ENCODE measurements around the gene HOXA13.

Gene HOXA13

DNA sequence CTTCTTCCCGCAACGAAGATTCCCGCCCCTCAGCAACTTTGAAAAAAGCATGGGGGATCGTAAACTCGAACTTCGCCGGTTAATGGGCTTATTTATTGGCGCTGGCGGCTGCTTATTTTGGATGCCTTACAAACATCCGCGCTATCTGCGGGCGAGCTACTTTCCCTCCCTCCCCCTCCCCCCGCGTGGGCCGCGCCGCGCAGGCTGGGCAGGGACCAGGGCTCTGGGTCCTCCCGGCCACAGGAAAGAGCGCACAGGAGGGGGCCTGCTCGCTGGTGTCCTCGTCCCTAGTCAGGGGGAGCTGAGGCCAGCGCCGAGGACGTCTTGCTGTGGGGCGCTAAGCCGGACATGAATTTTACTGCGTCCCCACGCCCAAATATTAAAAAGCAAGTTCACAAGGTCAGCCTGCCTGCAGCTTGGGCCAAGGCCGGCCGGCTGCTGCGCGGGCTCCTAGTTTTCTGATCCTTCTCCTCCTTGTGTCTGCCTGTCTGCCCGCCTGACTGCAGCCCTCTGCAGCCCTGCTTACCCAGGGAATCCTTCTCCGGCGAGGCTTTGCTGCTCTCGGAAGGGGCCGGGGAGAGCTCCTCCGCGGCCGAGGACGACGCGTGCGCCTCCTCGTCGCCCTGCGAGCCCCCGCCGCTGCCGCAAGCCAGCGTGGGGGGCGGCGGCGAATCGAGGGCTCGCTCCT, 26.9 kb downstream of the HOXA13 start:
- Histone ChIP-seq H3K4me3 (ENCODE audit: insufficient read depth, low read depth, low read length) (no peak overlapping the region), H3K27me3 (ENCODE audit: control insufficient read depth, insufficient read depth, low read length, poor library complexity, severe bottlenecking) (peaks cover 100% of the 10 kb centered on the region), H3K27ac (ENCODE audit: insufficient read depth, low read depth, low read length, poor library complexity, severe bottlenecking) (no peak overlapping the region), H3K9me3 (ENCODE audit: control insufficient read depth, low read length) (no peaks in the 10 kb centered on the region), H3K36me3 (ENCODE audit: control insufficient read depth, insufficient read depth, low read length) (no peaks in the 10 kb centered on the region), H3K4me1 (ENCODE audit: control insufficient read depth, insufficient read depth, low read length) (no peaks in the 10 kb centered on the region)
- 2% methylated on average over 58 of the region's 58 CpGs for WGBS, 2 experiments

DNA sequence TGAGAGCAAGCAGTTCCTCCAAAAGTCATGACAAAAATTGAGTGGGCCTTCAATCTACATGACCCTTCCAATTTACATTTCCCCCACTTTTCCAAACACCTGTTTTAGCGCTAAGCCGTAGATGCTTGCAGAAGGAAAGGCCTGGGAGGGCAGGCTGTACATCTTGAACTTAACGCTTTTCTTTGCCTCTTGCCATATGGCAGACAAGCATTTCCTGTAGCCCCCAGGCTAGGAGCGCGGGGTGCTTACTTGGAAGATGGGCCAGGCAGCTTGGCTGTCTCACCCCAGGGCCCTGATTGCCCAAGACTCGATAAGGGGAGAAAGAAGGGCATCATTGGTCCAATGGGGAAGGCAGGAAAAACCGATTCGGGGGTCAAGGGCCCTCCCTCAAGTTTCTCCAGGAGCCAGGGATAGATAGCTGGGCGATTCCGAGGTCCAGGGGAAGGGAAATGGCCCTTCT, 27.5 kb downstream of the HOXA13 start:
- no peak overlapping the region for H3K4me3 ChIP-seq (ENCODE audit: insufficient read depth, low read depth, low read length)
- no peaks in the 10 kb centered on the region for H3K36me3 ChIP-seq (ENCODE audit: control insufficient read depth, insufficient read depth, low read length)
- WGBS, 2 experiments, result 9 to 12% methylated on average over 10 of the region's 10 CpGs
- no peak overlapping the region for H3K27ac ChIP-seq (ENCODE audit: insufficient read depth, low read depth, low read length, poor library complexity, severe bottlenecking)
- H3K27me3 ChIP-seq (ENCODE audit: control insufficient read depth, insufficient read depth, low read length, poor library complexity, severe bottlenecking), result peaks cover 100% of the 10 kb centered on the region
- no peaks in the 10 kb centered on the region for H3K4me1 ChIP-seq (ENCODE audit: control insufficient read depth, insufficient read depth, low read length)
- no peaks in the 10 kb centered on the region for H3K9me3 ChIP-seq (ENCODE audit: control insufficient read depth, low read length)

DNA sequence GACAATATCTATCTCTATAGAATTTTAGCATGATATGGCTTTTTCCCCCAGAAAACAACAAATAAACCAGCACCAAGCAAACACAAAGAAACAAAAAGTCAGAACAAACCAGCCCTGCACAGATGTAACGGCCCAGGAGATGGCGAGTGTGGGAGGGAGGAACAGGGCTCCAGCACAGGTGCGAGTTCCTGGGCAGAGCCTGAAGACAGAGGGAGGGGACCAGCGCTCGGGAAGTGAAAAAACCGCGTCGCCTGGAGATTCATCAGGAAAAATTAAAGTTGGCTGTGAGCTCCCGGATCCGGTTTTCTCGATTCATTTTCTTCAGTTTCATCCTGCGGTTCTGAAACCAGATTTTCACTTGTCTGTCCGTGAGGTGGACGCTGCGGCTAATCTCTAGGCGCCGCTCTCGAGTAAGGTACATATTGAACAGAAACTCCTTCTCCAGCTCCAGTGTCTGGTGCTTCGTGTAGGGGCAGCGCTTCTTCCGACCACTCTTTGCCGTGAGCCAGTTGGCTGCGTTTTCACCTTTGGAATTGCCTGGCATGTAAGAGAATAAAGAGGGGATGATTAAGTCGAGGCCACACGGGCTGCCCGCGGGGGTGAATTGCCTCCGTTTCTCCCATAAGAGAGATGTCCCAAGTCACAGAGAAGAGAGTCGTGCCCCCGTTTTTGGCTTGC, 28.1 kb downstream of the HOXA13 start:
- Histone ChIP-seq H3K9me3 (ENCODE audit: control insufficient read depth, low read length) (no peaks in the 10 kb centered on the region), H3K27ac (ENCODE audit: insufficient read depth, low read depth, low read length, poor library complexity, severe bottlenecking) (no peak overlapping the region), H3K27me3 (ENCODE audit: control insufficient read depth, insufficient read depth, low read length, poor library complexity, severe bottlenecking) (peaks cover 100% of the 10 kb centered on the region), H3K36me3 (ENCODE audit: control insufficient read depth, insufficient read depth, low read length) (no peaks in the 10 kb centered on the region), H3K4me1 (ENCODE audit: control insufficient read depth, insufficient read depth, low read length) (no peaks in the 10 kb centered on the region), H3K4me3 (ENCODE audit: insufficient read depth, low read depth, low read length) (no peak overlapping the region)
- WGBS, 2 experiments, result 6% methylated on average over 30 of the region's 30 CpGs

DNA sequence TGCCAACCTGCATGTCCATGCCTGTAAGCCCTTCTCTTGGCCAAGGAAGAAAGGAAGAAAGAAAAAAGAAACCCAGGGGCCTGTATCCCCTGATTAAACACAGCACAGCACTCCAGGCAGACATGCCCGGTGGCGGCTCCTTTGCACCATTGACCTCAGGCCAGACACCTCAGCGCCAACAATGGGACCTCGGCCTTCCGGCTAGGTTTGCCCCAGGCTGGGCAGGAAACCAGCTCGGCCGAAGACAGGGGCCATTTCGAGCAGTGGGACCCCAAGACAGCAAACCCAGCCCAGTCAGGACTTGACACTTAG, 28.6 kb downstream of the HOXA13 start:
- Histone ChIP-seq H3K27ac (ENCODE audit: insufficient read depth, low read depth, low read length, poor library complexity, severe bottlenecking) (no peak overlapping the region), H3K36me3 (ENCODE audit: control insufficient read depth, insufficient read depth, low read length) (no peaks in the 10 kb centered on the region), H3K4me3 (ENCODE audit: insufficient read depth, low read depth, low read length) (no peak overlapping the region), H3K4me1 (ENCODE audit: control insufficient read depth, insufficient read depth, low read length) (no peaks in the 10 kb centered on the region), H3K9me3 (ENCODE audit: control insufficient read depth, low read length) (no peaks in the 10 kb centered on the region), H3K27me3 (ENCODE audit: control insufficient read depth, insufficient read depth, low read length, poor library complexity, severe bottlenecking) (peaks cover 100% of the 10 kb centered on the region)
- WGBS, 2 experiments, result 2 to 7% methylated on average over 8 of the region's 8 CpGs

DNA sequence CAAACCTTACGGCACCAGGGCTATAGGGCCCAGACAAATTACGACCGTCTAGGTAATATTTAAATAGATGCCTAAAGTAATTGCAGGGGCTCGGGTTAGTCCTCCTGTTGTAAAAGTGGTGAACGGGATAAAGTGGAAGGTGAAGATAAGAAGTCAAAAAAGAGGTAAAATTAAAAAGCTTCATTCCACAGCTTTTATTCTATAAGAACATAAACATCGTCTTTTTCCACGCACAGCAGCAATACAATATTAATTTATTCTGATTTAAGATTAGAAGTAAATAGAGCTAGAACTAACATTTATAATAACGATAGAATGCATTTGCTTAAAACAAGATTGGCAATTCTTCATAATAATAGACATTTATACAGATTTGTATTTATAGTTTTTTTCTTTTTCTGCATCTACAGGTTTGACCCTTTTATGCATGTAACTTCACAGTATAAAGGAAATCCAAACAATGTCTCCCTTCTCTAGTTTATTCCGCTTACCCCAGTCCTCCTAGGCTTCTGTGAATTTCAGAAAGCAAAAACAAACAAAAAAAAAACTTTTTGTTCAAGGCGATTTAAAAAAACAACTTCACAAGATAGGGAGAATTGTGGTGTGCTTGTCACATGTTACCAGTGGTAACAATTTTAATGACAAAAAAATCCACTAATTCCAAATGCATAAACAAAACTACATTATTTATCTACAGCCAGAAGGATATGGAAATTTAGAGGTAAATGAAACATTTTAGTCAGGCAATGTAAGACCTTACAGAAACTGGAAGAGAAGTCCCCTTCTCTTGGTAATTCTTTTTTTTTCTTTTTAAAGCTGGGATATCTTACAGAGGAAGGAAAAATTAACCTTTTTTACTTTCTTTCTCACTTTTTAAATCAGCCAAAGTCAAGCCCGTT, 29.2 kb downstream of the HOXA13 start:
- H3K27me3 ChIP-seq (ENCODE audit: control insufficient read depth, insufficient read depth, low read length, poor library complexity, severe bottlenecking), result peaks cover 100% of the 10 kb centered on the region
- no peak overlapping the region for H3K4me3 ChIP-seq (ENCODE audit: insufficient read depth, low read depth, low read length)
- H3K27ac ChIP-seq (ENCODE audit: insufficient read depth, low read depth, low read length, poor library complexity, severe bottlenecking), result no peak overlapping the region
- no peaks in the 10 kb centered on the region for H3K9me3 ChIP-seq (ENCODE audit: control insufficient read depth, low read length)
- no peaks in the 10 kb centered on the region for H3K4me1 ChIP-seq (ENCODE audit: control insufficient read depth, insufficient read depth, low read length)
- 22 to 28% methylated on average over 6 to 9 of the region's 11 CpGs for WGBS, 2 experiments
- H3K36me3 ChIP-seq (ENCODE audit: control insufficient read depth, insufficient read depth, low read length), result no peaks in the 10 kb centered on the region

DNA sequence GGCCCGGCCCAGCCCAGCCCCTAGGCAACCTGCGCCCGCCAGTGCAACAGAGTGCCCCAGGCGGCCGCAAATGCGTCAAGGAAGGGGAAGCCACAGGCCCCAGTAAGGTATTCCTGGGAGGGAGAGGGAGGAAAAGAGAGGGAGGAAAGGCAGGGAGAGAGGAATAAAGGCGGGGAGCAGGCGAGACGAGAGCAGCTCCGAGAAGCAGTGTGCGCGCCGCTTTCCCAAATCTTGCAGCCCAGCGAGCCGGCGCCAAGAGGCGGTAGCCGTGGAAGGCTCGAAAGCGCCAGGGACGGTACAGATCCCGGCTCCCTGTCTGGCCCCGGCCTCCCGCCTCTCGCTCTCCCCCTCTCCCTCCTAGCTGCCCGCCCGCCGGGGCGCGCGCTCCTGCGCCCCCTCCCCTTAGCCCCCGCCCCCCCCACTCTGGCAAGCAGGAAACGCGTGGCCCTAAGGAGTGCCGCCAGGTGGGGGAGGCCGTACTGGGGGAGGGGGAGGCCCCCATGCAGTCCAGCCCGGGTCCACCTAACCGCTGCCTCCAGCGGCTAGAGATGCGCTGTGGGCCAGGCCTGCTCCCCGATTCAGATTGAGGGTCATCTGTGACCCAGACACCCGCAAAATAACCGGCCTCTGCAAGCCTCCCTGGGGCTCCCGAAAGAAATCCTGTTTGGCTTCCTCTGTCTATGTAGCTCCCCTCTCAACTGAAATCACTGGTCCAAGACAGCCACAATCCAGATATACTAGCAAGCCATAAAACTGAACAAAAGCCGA, 30.0 kb downstream of the HOXA13 start:
- Histone ChIP-seq H3K36me3 (ENCODE audit: control insufficient read depth, insufficient read depth, low read length) (no peaks in the 10 kb centered on the region), H3K4me3 (ENCODE audit: insufficient read depth, low read depth, low read length) (no peak overlapping the region), H3K27ac (ENCODE audit: insufficient read depth, low read depth, low read length, poor library complexity, severe bottlenecking) (no peak overlapping the region), H3K9me3 (ENCODE audit: control insufficient read depth, low read length) (no peaks in the 10 kb centered on the region), H3K27me3 (ENCODE audit: control insufficient read depth, insufficient read depth, low read length, poor library complexity, severe bottlenecking) (peaks cover 100% of the 10 kb centered on the region), H3K4me1 (ENCODE audit: control insufficient read depth, insufficient read depth, low read length) (no peaks in the 10 kb centered on the region)
- 3% methylated on average over 38 to 46 of the region's 46 CpGs for WGBS, 2 experiments

DNA sequence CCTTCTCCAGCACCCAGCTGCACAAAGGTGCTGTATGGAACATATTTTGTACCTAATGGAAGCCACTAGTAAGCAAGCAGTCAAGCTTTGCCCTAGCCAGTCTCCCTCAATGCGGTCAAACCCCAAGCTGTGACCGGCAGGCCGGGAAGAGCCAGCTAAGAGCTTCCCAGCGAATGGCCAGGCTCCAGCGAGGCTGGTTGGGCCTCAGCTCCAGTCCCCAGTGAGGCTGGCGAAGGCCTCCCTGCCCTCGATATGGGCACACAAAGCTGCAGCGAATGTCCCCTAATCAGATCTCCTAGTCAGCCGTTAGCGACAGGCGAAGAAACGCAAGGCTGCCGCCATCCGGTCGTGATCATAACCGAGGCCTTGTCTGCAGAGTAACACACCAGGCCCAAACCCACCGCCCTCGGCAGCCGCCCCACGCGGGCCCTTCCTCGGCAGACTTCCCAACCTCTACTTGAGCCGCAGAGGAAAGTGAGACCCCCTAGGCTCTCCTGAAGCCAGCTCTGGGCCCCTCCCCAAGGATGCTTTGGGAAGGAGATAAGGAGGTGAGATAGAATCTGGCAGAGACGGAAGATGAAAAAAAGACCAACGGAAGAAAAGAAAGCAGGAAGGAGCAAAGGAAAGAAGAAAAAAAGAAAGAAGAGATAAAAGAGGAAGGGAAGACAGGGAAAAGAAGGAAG, 31.5 kb downstream of the HOXA13 start:
- Histone ChIP-seq H3K36me3 (ENCODE audit: control insufficient read depth, insufficient read depth, low read length) (no peaks in the 10 kb centered on the region), H3K9me3 (ENCODE audit: control insufficient read depth, low read length) (no peaks in the 10 kb centered on the region), H3K27me3 (ENCODE audit: control insufficient read depth, insufficient read depth, low read length, poor library complexity, severe bottlenecking) (peaks cover 100% of the 10 kb centered on the region), H3K4me1 (ENCODE audit: control insufficient read depth, insufficient read depth, low read length) (no peaks in the 10 kb centered on the region), H3K27ac (ENCODE audit: insufficient read depth, low read depth, low read length, poor library complexity, severe bottlenecking) (no peak overlapping the region), H3K4me3 (ENCODE audit: insufficient read depth, low read depth, low read length) (no peak overlapping the region)
- WGBS, 2 experiments, result 6 to 7% methylated on average over 25 of the region's 25 CpGs

DNA sequence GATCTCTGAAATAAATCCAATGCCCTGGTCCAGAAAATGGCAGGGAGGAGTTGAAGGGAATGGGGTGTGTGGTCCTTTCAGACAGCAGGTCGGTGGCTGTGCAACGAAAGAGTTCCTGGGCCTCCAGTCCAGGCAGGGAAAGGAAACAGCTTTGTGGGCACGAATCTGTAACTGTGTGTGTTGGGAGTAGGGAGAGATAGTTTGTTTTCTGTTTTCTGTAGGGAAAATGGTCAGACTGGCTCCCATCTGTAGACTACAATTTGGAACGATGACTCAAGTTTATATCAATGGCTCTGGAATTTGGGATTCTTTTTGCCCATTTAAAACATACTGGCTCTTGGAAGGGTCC, 32.0 kb downstream of the HOXA13 start:
- Histone ChIP-seq H3K9me3 (ENCODE audit: control insufficient read depth, low read length) (no peaks in the 10 kb centered on the region), H3K4me3 (ENCODE audit: insufficient read depth, low read depth, low read length) (no peak overlapping the region), H3K27me3 (ENCODE audit: control insufficient read depth, insufficient read depth, low read length, poor library complexity, severe bottlenecking) (peaks cover 100% of the 10 kb centered on the region), H3K4me1 (ENCODE audit: control insufficient read depth, insufficient read depth, low read length) (no peaks in the 10 kb centered on the region), H3K27ac (ENCODE audit: insufficient read depth, low read depth, low read length, poor library complexity, severe bottlenecking) (no peak overlapping the region), H3K36me3 (ENCODE audit: control insufficient read depth, insufficient read depth, low read length) (no peaks in the 10 kb centered on the region)
- 23 to 24% methylated on average over 4 of the region's 4 CpGs for WGBS, 2 experiments

DNA sequence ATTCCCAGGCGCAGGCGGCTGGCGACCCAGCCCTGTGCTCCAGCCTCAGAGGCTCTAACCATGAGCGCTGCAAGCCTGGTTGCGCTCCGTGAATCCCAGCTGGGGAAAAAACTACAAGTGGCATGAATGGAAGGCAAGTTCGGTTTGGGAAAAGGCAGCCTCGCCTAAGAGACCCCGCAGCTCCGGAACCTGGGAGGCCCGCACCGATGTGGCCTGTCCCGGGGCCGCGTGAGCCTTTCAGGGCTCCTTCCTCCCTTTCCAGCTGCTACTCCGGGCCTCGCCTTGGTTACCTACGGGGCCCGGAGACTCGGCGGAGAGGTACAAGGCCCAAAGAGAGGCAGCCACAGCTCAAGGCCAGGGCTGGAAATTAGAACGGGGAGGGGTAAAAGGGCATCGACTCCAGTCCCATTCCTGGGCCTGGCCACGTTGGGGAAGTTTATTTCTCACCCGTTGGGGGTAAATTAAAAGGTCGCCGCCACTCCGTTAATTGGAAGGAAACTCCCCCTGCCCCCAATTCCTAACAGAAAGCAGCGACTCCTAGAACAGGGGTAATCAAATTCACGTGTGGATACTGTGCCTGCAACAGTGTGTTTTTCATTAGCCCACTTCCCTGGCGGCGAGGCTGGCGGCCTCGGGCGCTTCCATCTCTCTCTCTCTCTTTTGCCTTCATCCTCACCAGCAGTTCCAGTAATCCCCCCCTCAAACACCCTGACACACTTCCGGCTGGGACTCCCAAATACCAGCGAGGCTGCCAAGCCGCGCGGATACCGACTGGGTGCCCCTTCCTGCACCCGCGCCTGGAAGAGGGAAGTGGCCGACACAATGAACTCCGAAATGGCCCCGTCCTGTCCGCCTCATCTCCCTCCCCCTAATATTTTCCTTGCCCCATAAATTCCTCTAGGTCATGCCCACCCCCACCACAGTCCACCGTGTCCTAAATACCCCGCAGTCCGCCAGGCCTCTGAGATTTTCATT, 33.1 kb downstream of the HOXA13 start:
- WGBS, 2 experiments, result 5% methylated on average over 50 of the region's 50 CpGs
- peaks cover 100% of the 10 kb centered on the region for H3K27me3 ChIP-seq (ENCODE audit: control insufficient read depth, insufficient read depth, low read length, poor library complexity, severe bottlenecking)
- H3K4me1 ChIP-seq (ENCODE audit: control insufficient read depth, insufficient read depth, low read length), result no peaks in the 10 kb centered on the region
- H3K4me3 ChIP-seq (ENCODE audit: insufficient read depth, low read depth, low read length), result no peak overlapping the region
- H3K9me3 ChIP-seq (ENCODE audit: control insufficient read depth, low read length), result no peaks in the 10 kb centered on the region
- no peaks in the 10 kb centered on the region for H3K36me3 ChIP-seq (ENCODE audit: control insufficient read depth, insufficient read depth, low read length)
- no peak overlapping the region for H3K27ac ChIP-seq (ENCODE audit: insufficient read depth, low read depth, low read length, poor library complexity, severe bottlenecking)

Measured in ectodermal cell (in vitro differentiated cells).